HG02870 (cell line): ENCODE results near the gene CASP12.

Source experiments
- ATAC-seq: cut with Tn5 transposase; IDR thresholded peaks from one replicate; pipeline ENCODE4 v1.9.1; 2021; ENCODE audit warnings: mild to moderate bottlenecking, moderate library complexity; ENCODE audit not compliant: unreplicated experiment

CASP12 gene

DNA sequence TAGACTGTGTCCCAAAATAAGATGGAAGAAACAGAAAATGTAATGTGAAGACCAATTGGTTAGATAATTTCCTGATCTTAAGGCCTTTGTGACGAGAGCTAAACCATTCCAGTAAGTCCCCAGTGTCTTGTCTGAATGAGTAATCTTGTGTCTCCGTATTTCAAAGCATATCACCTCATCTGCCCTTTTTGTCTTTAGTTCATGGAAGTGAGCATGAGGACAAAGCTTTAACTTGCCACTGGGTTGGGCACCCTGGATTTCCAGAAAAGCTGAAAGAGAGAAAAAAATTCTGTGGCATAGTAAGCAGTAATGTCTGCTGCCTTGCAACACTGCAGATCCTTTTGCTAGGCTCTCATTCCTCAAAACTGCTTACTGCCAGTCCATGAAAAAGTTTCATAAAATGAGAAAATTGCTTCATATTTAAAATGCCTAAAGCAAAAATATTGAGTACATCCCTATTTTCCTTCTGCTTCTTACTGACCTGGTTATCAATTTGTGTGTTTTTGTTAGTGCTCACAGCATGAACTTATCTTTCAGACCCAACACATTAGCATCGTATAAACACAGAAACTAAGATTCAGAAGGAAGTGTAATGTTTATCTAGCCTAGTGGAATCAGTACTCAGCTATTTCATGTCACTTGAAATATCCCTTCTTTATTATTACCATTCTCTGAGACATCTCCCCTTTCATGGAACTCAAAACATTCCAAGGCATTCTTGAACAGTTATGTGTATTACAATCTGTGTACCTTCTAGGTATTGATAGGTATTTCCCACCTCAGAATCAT lies 5.3 kb downstream of the CASP12 start:
- ATAC-seq: no peak

DNA sequence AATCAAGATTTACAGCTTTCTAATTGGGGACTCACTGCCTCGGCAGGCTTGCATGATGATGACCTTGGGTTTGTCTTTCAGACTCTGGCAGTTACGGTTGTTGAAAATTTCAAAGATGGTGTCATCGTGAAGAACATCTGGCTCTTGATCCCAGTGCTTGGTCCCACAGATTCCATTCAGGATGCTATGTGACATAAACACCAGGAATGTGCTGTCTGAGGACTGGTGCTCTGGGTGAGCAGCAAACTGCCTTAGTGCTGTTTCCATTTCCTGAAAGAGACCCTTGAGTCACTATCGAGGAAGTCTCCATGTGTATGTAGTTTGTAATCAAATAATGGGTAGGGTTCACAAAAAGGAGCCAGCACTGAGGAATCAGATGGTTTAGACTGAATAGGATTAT lies 7.1 kb downstream of the CASP12 start:
- ATAC-seq: no peak

- ATAC-seq: no peak
These were observed 14.9 kb downstream of the CASP12 start for GRCh38 chr11:104883342-104883741.

- peak; percentile 71 for ATAC-seq
These were observed 17.0 kb downstream of the CASP12 start for GRCh38 chr11:104881117-104881794.

GRCh38 chr11:104879514-104880190 lies 18.6 kb downstream of the CASP12 start:
- no peak for ATAC-seq

- peak; percentile 42 for ATAC-seq
These were observed 21.3 kb downstream of the CASP12 start for GRCh38 chr11:104876861-104877431.

- no peak for ATAC-seq
These were observed 21.9 kb downstream of the CASP12 start for GRCh38 chr11:104876324-104876723.

DNA sequence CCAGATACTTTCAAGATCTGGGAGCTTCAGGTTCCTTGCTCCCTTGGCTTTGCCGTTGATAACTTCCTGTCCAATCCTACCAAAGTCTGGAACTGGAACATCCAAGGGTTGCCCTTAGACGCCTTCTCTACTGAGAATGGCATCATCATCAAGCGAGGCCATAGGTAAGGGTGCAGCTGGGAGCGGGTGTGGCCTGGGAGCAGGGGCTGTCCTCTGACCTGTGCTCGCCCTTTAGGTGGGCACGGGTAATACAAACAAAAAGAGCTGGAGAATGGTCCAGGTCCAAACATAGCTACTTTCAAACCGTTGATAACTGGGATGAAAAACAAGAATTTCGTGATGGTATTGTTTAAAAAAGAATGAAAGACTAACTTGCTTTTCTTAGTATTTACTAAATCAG lies 25.0 kb downstream of the CASP12 start:
- no peak for ATAC-seq

DNA sequence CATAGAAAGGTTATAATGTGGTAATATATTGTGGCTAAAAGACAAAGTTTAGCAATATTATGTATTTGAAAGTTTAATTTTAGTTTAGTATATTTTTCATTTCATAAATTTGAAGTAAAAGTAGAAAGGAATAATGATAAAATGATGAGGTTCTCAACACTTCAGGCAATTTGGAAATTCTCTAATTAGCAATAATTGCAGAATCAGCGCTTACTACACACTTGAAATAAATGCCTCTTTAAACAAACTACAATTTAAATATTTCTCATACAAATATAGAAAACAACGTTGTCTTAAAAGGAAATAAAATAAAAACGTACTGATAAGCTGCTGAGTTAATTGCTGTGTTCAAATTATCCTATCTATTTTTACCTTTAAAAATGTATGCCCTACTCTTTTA lies 25.9 kb downstream of the CASP12 start:
- no peak for ATAC-seq

GRCh38 chr11:104870910-104871309 lies 27.4 kb downstream of the CASP12 start:
- ATAC-seq: peak; percentile 61

DNA sequence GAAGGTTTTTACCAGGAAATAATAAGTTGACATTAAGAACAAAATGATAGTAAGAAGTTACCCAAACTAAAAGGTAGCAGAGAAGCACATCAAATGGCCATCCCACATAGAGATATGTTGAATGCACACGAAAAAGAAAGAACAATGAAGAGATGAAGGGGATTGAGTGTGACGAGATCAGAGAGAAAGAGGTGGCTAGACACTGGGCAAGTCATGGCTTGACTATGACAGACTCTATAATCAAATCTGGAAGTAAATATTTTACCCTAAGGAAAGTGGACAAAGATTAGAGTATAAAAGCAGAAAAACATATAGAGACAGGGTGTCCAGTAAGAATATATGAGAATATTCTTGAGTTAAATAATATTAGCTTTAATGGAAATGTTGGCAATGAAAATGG lies 31.4 kb downstream of the CASP12 start:
- no peak for ATAC-seq

DNA sequence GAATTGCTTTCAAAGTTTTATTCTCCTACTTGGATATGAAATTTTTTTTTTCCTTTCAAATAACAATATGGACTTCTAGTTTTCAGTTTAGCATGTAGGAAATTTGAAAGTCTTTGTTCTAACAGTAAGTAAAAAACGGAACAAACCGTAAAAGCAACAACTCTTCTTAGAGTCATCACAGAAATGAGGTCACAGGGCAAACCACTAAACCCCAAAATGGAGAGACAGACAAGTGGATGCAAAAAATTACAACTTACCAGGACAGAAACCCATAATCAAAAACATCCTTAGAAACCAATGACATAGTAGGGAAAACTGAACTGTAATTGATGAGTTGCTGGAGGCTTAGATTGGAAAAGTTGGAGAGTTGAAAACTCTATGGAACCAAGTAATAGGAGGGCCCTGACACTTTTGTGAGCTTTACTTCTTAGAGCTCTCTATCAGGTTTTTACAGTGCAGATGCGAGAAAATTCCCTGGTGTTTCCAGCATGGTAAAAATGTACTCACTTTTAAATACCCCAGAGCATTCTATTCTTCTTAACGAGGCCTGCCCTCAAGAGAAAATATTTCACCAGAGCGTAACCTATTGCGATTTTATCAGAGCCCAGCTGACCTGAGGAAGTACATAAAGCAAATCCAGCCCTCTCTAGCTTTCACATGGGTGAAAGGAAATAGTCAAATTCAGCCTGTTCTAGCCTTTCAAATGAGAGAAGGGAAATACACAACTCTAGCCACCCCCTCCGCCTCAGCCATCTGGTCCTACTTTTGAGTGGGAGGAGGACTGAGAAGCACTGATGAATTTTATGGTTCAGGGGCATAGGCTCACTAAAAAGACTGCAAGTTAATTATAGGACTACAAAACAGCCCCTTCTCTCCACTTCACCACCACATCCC lies 39.1 kb downstream of the CASP12 start:
- peak; percentile 83 for ATAC-seq

- ATAC-seq: no peak
These were observed 41.7 kb downstream of the CASP12 start for GRCh38 chr11:104856607-104857006.

- no peak for ATAC-seq
These were observed 42.3 kb downstream of the CASP12 start for GRCh38 chr11:104855965-104856364.

- no peak for ATAC-seq
These were observed 45.0 kb downstream of the CASP12 start for GRCh38 chr11:104853276-104853675.

GRCh38 chr11:104852811-104853210 lies 45.4 kb downstream of the CASP12 start:
- ATAC-seq: no peak

GRCh38 chr11:104846216-104846615 lies 52.0 kb downstream of the CASP12 start:
- no peak for ATAC-seq

- no peak for ATAC-seq
These were observed 53.8 kb downstream of the CASP12 start for GRCh38 chr11:104844451-104844850.

DNA sequence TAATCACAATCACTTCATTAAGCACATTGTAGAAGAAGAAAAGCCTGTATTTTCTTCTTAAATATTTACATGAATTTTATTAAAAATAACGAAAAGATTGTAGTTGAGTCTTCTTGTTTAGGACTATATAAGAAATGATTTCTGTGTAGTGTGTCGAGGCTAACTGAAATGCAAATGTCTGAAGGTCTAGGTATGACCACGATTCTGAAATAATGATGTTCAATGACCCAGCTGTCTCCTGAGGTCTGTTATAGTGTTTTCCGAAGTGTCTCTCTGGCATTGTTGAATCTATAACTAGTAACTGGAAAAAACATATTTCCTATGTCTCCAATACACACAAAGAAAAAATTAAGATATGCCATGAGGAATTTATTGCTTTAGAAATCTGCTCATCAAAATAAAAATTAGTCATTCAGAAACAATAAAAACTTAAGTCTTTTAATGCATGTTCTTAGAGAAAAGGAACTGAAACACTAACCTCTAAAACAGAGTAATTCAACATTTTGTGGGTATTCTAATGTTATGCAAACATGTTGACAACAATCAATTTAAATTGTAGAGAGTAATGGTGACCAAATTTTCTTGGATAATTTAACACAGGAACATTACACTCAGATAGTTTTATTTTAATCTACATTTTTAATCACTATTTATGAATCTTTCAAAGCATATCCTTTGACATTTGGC lies 55.0 kb downstream of the CASP12 start:
- ATAC-seq: no peak

DNA sequence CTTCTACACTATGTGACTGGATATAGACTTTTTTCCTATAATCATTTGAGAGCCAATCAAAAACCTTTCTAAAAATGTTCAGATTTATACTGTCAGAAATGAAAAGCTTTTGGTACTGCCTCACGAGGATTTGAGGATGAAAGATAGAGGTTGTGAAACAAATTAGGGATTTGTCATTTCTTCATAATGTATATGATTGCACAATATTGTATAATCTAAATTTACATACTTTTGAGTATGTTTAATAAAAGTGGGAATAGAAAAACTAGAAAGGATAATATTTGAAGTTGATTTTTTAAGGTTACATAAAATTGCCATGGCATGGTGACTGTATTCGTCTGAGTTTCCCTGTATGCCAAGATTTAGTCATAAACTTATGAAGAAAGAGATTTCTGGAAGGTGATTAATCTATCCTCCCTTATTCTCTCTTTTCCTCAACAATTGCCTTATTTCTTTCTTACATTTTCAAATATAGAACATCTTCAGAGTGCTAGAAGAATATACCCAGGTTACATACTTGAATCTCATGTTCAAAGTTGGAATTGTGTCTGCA lies 56.2 kb downstream of the CASP12 start:
- ATAC-seq: no peak
